Endothelial cell of umbilical vein (primary cell): ENCODE measurements around the gene CPA3. TPM values are rescaled to one million over a fixed set of nuclear protein-coding genes. Genes with fewer than 3 reads are reported as not detected.

Source experiments
- BruUV-seq: library from RNA; stranded (reverse); fragments of 400-500 nt; replicated peaks from 2 replicates; lab custom pipeline; 2021; lab: Mats Ljungman, UMichigan
- CTCF ChIA-PET: fragments of 300-600, 350-600 bp; sonication (Branson Sonifier 250); formaldehyde crosslinking; loops from one replicate; lab custom pipeline; 2021; ENCODE audit warnings: antibody characterized with exemption, inconsistent platforms; lab: Charles Lee
- POLR2A ChIA-PET: fragments of 300-600, 350-600 bp; sonication (Branson Sonifier 250); formaldehyde crosslinking; loops from one replicate; lab custom pipeline; 2021; ENCODE audit warnings: antibody characterized with exemption, inconsistent platforms; lab: Charles Lee
- DNase-seq: peaks from one replicate; pipeline ENCODE4 v3.0.0-alpha.2; 2011; ENCODE audit warnings: low read depth, low spot score
- FAIRE-seq: peaks from 2 replicates; lab custom pipeline; 2011; peaks lifted over from hg19 to GRCh38; lab: Jason Lieb, UNC
- H2AFZ ChIP-seq: 2 replicates; pipeline ENCODE4 v1.6.0; 2012; ENCODE audit warnings: low read depth, low read length, control low read depth, inconsistent platforms
- H3K27ac ChIP-seq: 2 replicates; pipeline ENCODE4 v1.5.1; 2011; ENCODE audit warnings: low read depth, mild to moderate bottlenecking, control low read depth, low read length, moderate library complexity; ENCODE audit not compliant: insufficient read depth
- H3K27me3 ChIP-seq, 2 experiments: 2 replicates each; pipeline versions ENCODE4 v1.6.0 to v1.6.1; 2011; ENCODE audit warnings: low read length in 2 of 2, mixed read lengths in 1 of 2; ENCODE audit not compliant: control insufficient read depth in 2 of 2, insufficient read depth in 2 of 2
- H3K36me3 ChIP-seq, 2 experiments: 2 replicates in 1 of 2; 3 replicates in 1 of 2; pipeline ENCODE4 v1.5.1; 2011; ENCODE audit warnings: low read length in 2 of 2, mild to moderate bottlenecking in 1 of 2, moderate library complexity in 1 of 2; ENCODE audit not compliant: control insufficient read depth in 2 of 2, insufficient read depth in 2 of 2; ENCODE audit errors: extremely low read depth in 1 of 2
- H3K4me1 ChIP-seq: 3 replicates; pipeline ENCODE4 v1.5.1; 2011; ENCODE audit warnings: mild to moderate bottlenecking, low read length; ENCODE audit not compliant: control insufficient read depth, insufficient read depth; ENCODE audit errors: extremely low read depth
- H3K4me2 ChIP-seq: 2 replicates; pipeline ENCODE4 v1.6.1; 2011; ENCODE audit warnings: low read length, control low read depth, mixed read lengths; ENCODE audit not compliant: insufficient read depth
- H3K4me3 ChIP-seq, 3 experiments: fragments of 200-600 bp in 1 of 3; sonication (generic), shearing (Covaris generic) in 1 of 3; replicated peaks in 1 of 3; 2 replicates each; pipeline ENCODE4 v1.5.1; 2011 to 2016; ENCODE audit warnings: control low read depth in 3 of 3, low read length in 3 of 3, mild to moderate bottlenecking in 2 of 3, inconsistent platforms in 1 of 3, low read depth in 1 of 3, moderate library complexity in 1 of 3; ENCODE audit not compliant: insufficient read depth in 1 of 3
- H3K79me2 ChIP-seq: 2 replicates; pipeline ENCODE4 v1.6.0; 2012; ENCODE audit warnings: low read length, inconsistent platforms; ENCODE audit not compliant: control insufficient read depth, insufficient read depth
- H3K9ac ChIP-seq: replicated peaks from 2 replicates; pipeline ENCODE3; 2011; ENCODE audit warnings: low read length, control low read depth; ENCODE audit not compliant: insufficient read depth; ENCODE audit errors: extremely low read depth
- H3K9me1 ChIP-seq: replicated peaks from 3 replicates; pipeline ENCODE4 v1.6.0; 2011; ENCODE audit warnings: mild to moderate bottlenecking, low read length; ENCODE audit not compliant: control insufficient read depth, insufficient read depth; ENCODE audit errors: extremely low read depth
- H3K9me3 ChIP-seq: replicated peaks from 2 replicates; pipeline ENCODE4 v1.5.1; 2012; ENCODE audit warnings: low read length, inconsistent platforms; ENCODE audit not compliant: control insufficient read depth, insufficient read depth
- H4K20me1 ChIP-seq: replicated peaks from 2 replicates; pipeline ENCODE3; 2011; ENCODE audit warnings: mild to moderate bottlenecking, low read length; ENCODE audit not compliant: control insufficient read depth, insufficient read depth; ENCODE audit errors: extremely low read depth
- CTCF ChIP-seq, 2 donors: IDR thresholded peaks; 1 replicate in 1 of 2; 2 replicates in 1 of 2; pipeline ENCODE4 v1.5.1; 2011; ENCODE audit warnings: low read length in 2 of 2, mild to moderate bottlenecking in 2 of 2, moderate library complexity in 2 of 2, control low read depth in 1 of 2, inconsistent platforms in 1 of 2, low read depth in 1 of 2; ENCODE audit not compliant: insufficient read depth in 1 of 2; ENCODE audit errors: extremely low read depth in 1 of 2
- EZH2 ChIP-seq: IDR thresholded peaks from 2 replicates; pipeline ENCODE4 v1.6.1; 2012; ENCODE audit warnings: borderline replicate concordance, low read depth, mild to moderate bottlenecking, moderate library complexity, low read length, inconsistent platforms; ENCODE audit not compliant: severe bottlenecking
- FOS ChIP-seq: IDR thresholded peaks from 2 replicates; pipeline ENCODE4 v1.6.1; 2011; ENCODE audit warnings: mild to moderate bottlenecking, low read length, moderate library complexity, borderline replicate concordance; ENCODE audit not compliant: insufficient read depth
- GATA2 ChIP-seq: IDR thresholded peaks from 2 replicates; pipeline ENCODE4 v1.7.0; 2011; ENCODE audit warnings: low read depth, mild to moderate bottlenecking, moderate library complexity, mixed read lengths, low read length; ENCODE audit not compliant: insufficient read length, insufficient read depth
- JUN ChIP-seq: IDR thresholded peaks from 2 replicates; pipeline ENCODE4 v1.6.1; 2011; ENCODE audit warnings: borderline replicate concordance, low read depth; ENCODE audit not compliant: insufficient read length, insufficient read depth
- MAX ChIP-seq: IDR thresholded peaks from 2 replicates; pipeline ENCODE4 v1.6.1; 2011; ENCODE audit not compliant: insufficient read depth, insufficient read length
- MYC ChIP-seq: IDR thresholded peaks from one replicate; pipeline ENCODE4 v1.6.1; 2011; ENCODE audit warnings: mild to moderate bottlenecking, low read depth, low read length
- POLR2A ChIP-seq: IDR thresholded peaks from 2 replicates; pipeline ENCODE4 v1.6.1; 2012; ENCODE audit warnings: low read depth, mild to moderate bottlenecking, control low read depth, low read length
- POLR2AphosphoS5 ChIP-seq: IDR thresholded peaks from 2 replicates; pipeline ENCODE4 v1.6.1; 2012; ENCODE audit warnings: low read depth, mild to moderate bottlenecking, control low read depth, low read length, moderate library complexity; ENCODE audit not compliant: insufficient read depth
- dilution Hi-C: fragments of 300-500 bp; cut with MboI; formaldehyde crosslinking; loops from one replicate; pipeline ENCODE4 v1.15.0; 2019; ENCODE audit warnings: low sequenced_read_pairs; ENCODE audit not compliant: extremely low pct_ligation_motif_present
- intact Hi-C: fragments of 100-400 bp; cut with micrococcal nuclease; formaldehyde crosslinking; loops from one replicate; pipeline ENCODE4 v1.10.0; 2022
- polyA plus RNA-seq, 4 experiments: library from polyadenylated mRNA; depleted of rRNA in 3 of 4; stranded (reverse) in 3 of 4; unstranded in 1 of 4; fragments of >200 nt; gene quantifications; 2 replicates each; pipeline versions ENCODE4 v1.2.1 to v1.2.3, GENCODE V29; 2011 to 2012; ENCODE audit warnings: missing spikeins in 1 of 4
- total RNA-seq: library from RNA; stranded (reverse); gene quantifications from 2 replicates; pipeline ENCODE4 v1.2.3, GENCODE V29; 2021

Gene CPA3
- total and polyA plus RNA-seq, 2 donors (not counting 3 experiments of a cell fraction or from before 2014, with no cell fraction given) = 1.7 to 6.4 TPM

GRCh38 chr3:148848410-148848809 lies 16.7 kb upstream of the CPA3 start:
- Histone ChIP-seq H3K36me3 (no peaks in the 10 kb centered on the region), H3K27ac (no peak overlapping the region), H2AFZ (no peak overlapping the region), H3K9me3 (no peaks in the 10 kb centered on the region), H3K27me3 (peaks cover 2 to 16% of the 10 kb centered on the region in 2 experiments), H3K4me3 (no peak overlapping the region), H3K4me1 (no peaks in the 10 kb centered on the region), H4K20me1 (no peaks in the 10 kb centered on the region), H3K9me1 (no peaks in the 10 kb centered on the region), H3K79me2 (no peaks in the 10 kb centered on the region), H3K9ac (no peak overlapping the region), H3K4me2 (no peak overlapping the region)
- dilution Hi-C loops (no loop called here), intact Hi-C loops (no loop called here)
- CTCF ChIA-PET = interaction anchor here (1.0 kb wide), 1 partner anchor 15 kb away, joined by 3 read pairs; no protein-coding TSS in a partner anchor
- no TSS peak for BruUV-seq
- FAIRE-seq (no peak), DNase-seq (no peak)
- POLR2A ChIA-PET = no interaction called here
- TF ChIP-seq POLR2AphosphoS5 (no peak), CTCF (IDR thresholded peaks at IDR 0.05; ENCODE audit: extremely low read depth in 1 of 2, insufficient read depth in 1 of 2, low read depth in 1 of 2, low read length in 2 of 2) (no peak), EZH2 (no peak), FOS (no peak), MYC (no peak), JUN (no peak), GATA2 (no peak), POLR2A (no peak), MAX (no peak)
